Measurements from ENCODE around the gene MRGPRD. TPM values are rescaled to one million over a fixed set of nuclear protein-coding genes. Genes with fewer than 3 reads are reported as not detected.

The MRGPRD gene
- total and polyA plus RNA-seq, 2 of the 8 experiments (the other 6 are each of a cell fraction or from before 2014, with no cell fraction given): not detected

GRCh38 chr11:68946416-68947090 is 34.2 kb downstream of the MRGPRD start:
- H3K4me1 ChIP-seq (replicated peaks in 1 of 4; ENCODE audit: control insufficient read depth in 3 of 4, insufficient read depth in 4 of 4, low read length in 3 of 4): peaks cover 0 to 10% (median 1%) of the 10 kb centered on the region in 4 experiments; a peak in 5 of 7 replicates
- no peak overlapping the region for H2BK5ac ChIP-seq (ENCODE audit: low read depth, low read length)
- peaks cover 0 to 2% of the 10 kb centered on the region in 2 experiments for H4K20me1 ChIP-seq (replicated peaks in 1 of 2; ENCODE audit: control insufficient read depth in 1 of 2, insufficient read depth in 2 of 2, low read length in 2 of 2)
- no peaks in the 10 kb centered on the region for H3K36me3 ChIP-seq (ENCODE audit: control insufficient read depth in 2 of 4, insufficient read depth in 4 of 4, low read length in 3 of 4)
- H3K4ac ChIP-seq (replicated peaks; ENCODE audit: insufficient read length, low read depth, low read length): no peak overlapping the region
- H2AFZ ChIP-seq (ENCODE audit: low read length): no peak overlapping the region
- H3K27ac ChIP-seq (ENCODE audit: low read depth, low read length): no peak overlapping the region
- ChIA-PET POLR2A (ENCODE audit: partially characterized antibody) (interaction anchor here (1.0 kb wide), 1 partner anchor 152 kb away, joined by 3 read pairs; no protein-coding TSS in a partner anchor), CTCF (ENCODE audit: partially characterized antibody) (interaction anchor here (1.6 kb wide), 1 partner anchor 10 kb away, joined by 5 read pairs; no protein-coding TSS in a partner anchor)
- H2BK20ac ChIP-seq (ENCODE audit: low read length): no peak overlapping the region
- no peaks in the 10 kb centered on the region for H3K79me2 ChIP-seq (ENCODE audit: control insufficient read depth in 1 of 2, insufficient read depth in 2 of 2, low read length in 2 of 2)
- H3K23ac ChIP-seq (ENCODE audit: insufficient read length): no peak overlapping the region
- H3K18ac ChIP-seq (ENCODE audit: extremely low read depth, low read length): no peak overlapping the region
- H4K91ac ChIP-seq (replicated peaks; ENCODE audit: insufficient read length, low read length): no peak overlapping the region
- no peaks in the 10 kb centered on the region for H3K9me3 ChIP-seq (ENCODE audit: insufficient read depth in 2 of 2, low read depth in 1 of 2, low read length in 1 of 2)
- H3K4me3 ChIP-seq (ENCODE audit: extremely low read depth in 1 of 4, insufficient read depth in 2 of 4, low read depth in 3 of 4, low read length in 4 of 4): no peak overlapping the region
- H3K23me2 ChIP-seq (ENCODE audit: low read depth, low read length): no peaks in the 10 kb centered on the region
- H3K56ac ChIP-seq (replicated peaks; ENCODE audit: insufficient read length, low read depth, low read length): no peak overlapping the region
- no peak for TF ChIP-seq FOSL1 (IDR thresholded peaks at IDR 0.05; ENCODE audit: insufficient read depth, low read depth, low read length)
- no peak for TF ChIP-seq SIX5 (IDR thresholded peaks at IDR 0.05; ENCODE audit: low read depth, low read length)
- no peak for TF ChIP-seq USF2 (IDR thresholded peaks at IDR 0.05; ENCODE audit: low read length)
- no peak for TF ChIP-seq BCL11A (IDR thresholded peaks at IDR 0.05; ENCODE audit: low read depth in 2 of 2, low read length in 2 of 2)
- no peak for TF ChIP-seq ZNF274 (IDR thresholded peaks at IDR 0.05; ENCODE audit: borderline replicate concordance, extremely low read depth, low read length)
- no peak for TF ChIP-seq KDM4A (IDR thresholded peaks at IDR 0.05; ENCODE audit: low read depth, low read length, severe bottlenecking)
- no peak for TF ChIP-seq SIRT6 (IDR thresholded peaks at IDR 0.05; ENCODE audit: low read length)
- no peak for TF ChIP-seq SRF (IDR thresholded peaks at IDR 0.05; ENCODE audit: low read depth, low read length)
- no peak for TF ChIP-seq BACH1 (IDR thresholded peaks at IDR 0.05; ENCODE audit: low read length)
- no peak for TF ChIP-seq E2F6 (IDR thresholded peaks at IDR 0.05)
- no peak overlapping the region for H2BK15ac ChIP-seq (ENCODE audit: low read length)
- H3K14ac ChIP-seq (ENCODE audit: insufficient read length): no peak overlapping the region
- 83% methylated on average over 12 of the region's 18 CpGs; no CpG with 5 or more reads in 1 of the 2 experiments for WGBS, 2 experiments (ENCODE audit: extremely low coverage in 1 of 2, insufficient coverage in 1 of 2, insufficient read length in 1 of 2, insufficient replicate concordance in 2 of 2, low coverage in 1 of 2, low lambda C conversion rate in 2 of 2, missing lambda C conversion rate in 1 of 2)
- no peak overlapping the region for H4K5ac ChIP-seq (ENCODE audit: insufficient read length, low read depth, low read length)
- no peak overlapping the region for H4K8ac ChIP-seq (ENCODE audit: extremely low read depth, insufficient read depth, low read length)
- no peak overlapping the region for H2BK120ac ChIP-seq (replicated peaks; ENCODE audit: low read depth, low read length)
- DNase-seq (ENCODE audit: low read depth in 1 of 2, low spot score in 2 of 2) (no peak), FAIRE-seq (no peak)
- H3K4me2 ChIP-seq (ENCODE audit: insufficient read depth in 1 of 2, low read depth in 2 of 2, low read length in 2 of 2): no peak overlapping the region
- H2AK5ac ChIP-seq (ENCODE audit: low read depth, low read length): no peak overlapping the region
- no peak overlapping the region for H3K9ac ChIP-seq (replicated peaks in 1 of 4; ENCODE audit: extremely low read depth in 1 of 4, low read depth in 3 of 4, low read length in 3 of 4)
- no peak overlapping the region for H2BK12ac ChIP-seq (ENCODE audit: low read depth, low read length)
- H3K27me3 ChIP-seq (replicated peaks in 1 of 4; ENCODE audit: control insufficient read depth in 3 of 4, extremely low read depth in 1 of 4, insufficient read depth in 3 of 4, low read length in 3 of 4): no peaks in the 10 kb centered on the region
- H3K79me1 ChIP-seq (ENCODE audit: low read depth, low read length): no peaks in the 10 kb centered on the region

Measured in H1 (cell line).